IPS DF 6.9 (cell line): ENCODE measurements around the gene ITSN2.

Source experiments
- DNase-seq: peaks from one replicate; pipeline ENCODE4 v3.0.0-alpha.2; 2013; ENCODE audit warnings: low read depth, low spot score
- H3K27ac ChIP-seq: one replicate; pipeline ENCODE4 v1.5.1; 2013; ENCODE audit warnings: low read length, control low read depth
- H3K27me3 ChIP-seq: 2 replicates; pipeline ENCODE4 v1.6.1; 2013; ENCODE audit warnings: mild to moderate bottlenecking, low read length; ENCODE audit not compliant: control insufficient read depth, insufficient read depth
- H3K36me3 ChIP-seq: 2 replicates; pipeline ENCODE4 v1.6.1; 2013; ENCODE audit warnings: low read length; ENCODE audit not compliant: control insufficient read depth, insufficient read depth
- H3K4me1 ChIP-seq: 2 replicates; pipeline ENCODE4 v1.6.1; 2013; ENCODE audit warnings: low read length; ENCODE audit not compliant: control insufficient read depth, insufficient read depth
- H3K4me3 ChIP-seq: 2 replicates; pipeline ENCODE4 v1.5.1; 2013; ENCODE audit warnings: mild to moderate bottlenecking, low read length
- H3K9me3 ChIP-seq: 2 replicates; pipeline ENCODE4 v1.6.1; 2013; ENCODE audit warnings: low read length, inconsistent platforms; ENCODE audit not compliant: control insufficient read depth, insufficient read depth
- WGBS: extraction: QIAGEN DNeasy Blood & Tissue Kit; methylation state at CpG from one replicate; pipeline ENCODE4 v1.1.7; 2013; ENCODE audit warnings: mixed read lengths, missing lambda C conversion rate; ENCODE audit not compliant: insufficient read length, insufficient coverage; 5-methylcytosine and 5-hydroxymethylcytosine counted together

ITSN2 gene

GRCh38 chr2:24245986-24246776, 114.2 kb downstream of the ITSN2 start:
- H3K27ac ChIP-seq: no peak overlapping the region
- H3K27me3 ChIP-seq: no peaks in the 10 kb centered on the region
- no peak overlapping the region for H3K4me3 ChIP-seq
- H3K36me3 ChIP-seq: no peaks in the 10 kb centered on the region
- no peak for DNase-seq
- WGBS: no CpG with 5 or more reads among the region's 4 CpGs
- H3K4me1 ChIP-seq: no peaks in the 10 kb centered on the region
- H3K9me3 ChIP-seq: no peaks in the 10 kb centered on the region

DNA sequence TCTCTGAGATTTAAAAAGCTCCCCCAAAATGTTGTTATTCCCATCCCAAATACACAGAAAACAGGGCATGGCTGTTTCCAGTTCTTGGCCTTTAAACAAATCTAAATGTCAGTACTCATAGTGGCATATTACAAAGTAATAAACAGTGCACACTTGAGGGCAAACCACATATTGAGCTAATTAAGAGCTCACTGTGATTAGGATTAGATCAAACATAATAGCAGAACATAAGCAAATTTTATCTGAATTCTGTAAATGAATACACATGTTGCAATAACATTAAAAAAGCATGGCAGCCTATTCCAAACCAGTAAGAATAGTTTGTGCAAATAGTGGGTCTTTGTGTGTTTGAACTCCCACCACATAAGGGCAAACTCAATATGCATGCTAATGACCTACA, 118.8 kb downstream of the ITSN2 start:
- no peak for DNase-seq
- Histone ChIP-seq H3K4me3 (no peak overlapping the region), H3K9me3 (no peaks in the 10 kb centered on the region), H3K27me3 (no peaks in the 10 kb centered on the region), H3K36me3 (no peaks in the 10 kb centered on the region), H3K27ac (no peak overlapping the region), H3K4me1 (no peaks in the 10 kb centered on the region)

DNA sequence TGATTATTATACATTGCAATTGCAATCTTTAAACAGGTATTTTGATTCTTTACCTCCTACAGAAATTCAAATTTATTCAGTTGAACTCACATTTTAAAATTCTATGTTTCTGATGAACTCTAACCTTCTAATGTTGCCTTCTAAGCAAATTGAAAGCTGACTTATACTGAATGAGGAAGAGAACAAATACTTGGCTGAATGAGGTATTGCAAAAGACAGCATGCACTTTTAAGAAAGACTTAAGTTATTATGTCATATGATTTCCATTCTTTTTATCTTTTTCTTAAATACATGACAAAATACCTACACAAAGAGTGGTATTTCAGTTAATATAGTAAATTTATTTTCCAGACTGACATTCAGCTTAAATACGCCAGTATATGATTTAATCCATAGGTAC, 120.8 kb downstream of the ITSN2 start:
- DNase-seq: no peak
- no peaks in the 10 kb centered on the region for H3K4me1 ChIP-seq
- no peak overlapping the region for H3K4me3 ChIP-seq
- no peak overlapping the region for H3K27ac ChIP-seq
- H3K9me3 ChIP-seq: no peaks in the 10 kb centered on the region
- no peaks in the 10 kb centered on the region for H3K36me3 ChIP-seq
- WGBS: no CpG with 5 or more reads among the region's 1 CpG
- no peaks in the 10 kb centered on the region for H3K27me3 ChIP-seq

GRCh38 chr2:24238158-24238557, 122.2 kb downstream of the ITSN2 start:
- Histone ChIP-seq H3K4me3 (no peak overlapping the region), H3K36me3 (no peaks in the 10 kb centered on the region), H3K4me1 (no peaks in the 10 kb centered on the region), H3K9me3 (no peaks in the 10 kb centered on the region), H3K27me3 (no peaks in the 10 kb centered on the region), H3K27ac (no peak overlapping the region)
- DNase-seq: no peak
- no CpG with 5 or more reads among the region's 2 CpGs for whole genome bisulfite sequencing

GRCh38 chr2:24237313-24237712, 123.0 kb downstream of the ITSN2 start:
- no peak overlapping the region for H3K27ac ChIP-seq
- H3K36me3 ChIP-seq: no peaks in the 10 kb centered on the region
- no peak overlapping the region for H3K4me3 ChIP-seq
- H3K27me3 ChIP-seq: no peaks in the 10 kb centered on the region
- no peaks in the 10 kb centered on the region for H3K9me3 ChIP-seq
- WGBS: 100% methylated on average over 1 of the region's 1 CpG
- no peak for DNase-seq
- no peaks in the 10 kb centered on the region for H3K4me1 ChIP-seq

DNA sequence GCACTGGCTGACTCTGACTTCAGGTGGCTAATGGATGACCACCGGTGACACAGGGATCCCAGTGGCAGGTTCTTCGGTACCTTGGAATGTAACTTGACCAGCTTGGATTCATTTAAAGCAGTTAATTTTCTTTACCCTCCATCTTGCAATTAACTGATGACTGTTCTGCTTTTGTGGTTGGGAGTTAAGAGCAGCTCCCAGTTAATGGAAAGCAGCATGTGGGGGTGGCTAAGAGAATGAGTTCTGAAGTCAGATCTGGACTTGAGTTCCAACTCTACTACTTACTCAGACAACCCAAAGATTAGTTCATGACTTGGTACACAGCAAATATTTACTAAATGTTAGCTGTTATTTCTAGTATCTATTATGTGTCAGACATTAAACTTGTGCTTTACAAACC, 127.0 kb downstream of the ITSN2 start:
- no peak for DNase-seq
- Histone ChIP-seq H3K9me3 (no peaks in the 10 kb centered on the region), H3K36me3 (no peaks in the 10 kb centered on the region), H3K4me1 (no peaks in the 10 kb centered on the region), H3K4me3 (no peak overlapping the region), H3K27ac (no peak overlapping the region), H3K27me3 (no peaks in the 10 kb centered on the region)
- WGBS: no CpG with 5 or more reads among the region's 2 CpGs

GRCh38 chr2:24231461-24231881, 128.9 kb downstream of the ITSN2 start:
- Histone ChIP-seq H3K4me1 (no peaks in the 10 kb centered on the region), H3K9me3 (no peaks in the 10 kb centered on the region), H3K4me3 (no peak overlapping the region), H3K27me3 (no peaks in the 10 kb centered on the region), H3K36me3 (no peaks in the 10 kb centered on the region), H3K27ac (no peak overlapping the region)
- DNase-seq: no peak
- WGBS: no CpG with 5 or more reads among the region's 4 CpGs

DNA sequence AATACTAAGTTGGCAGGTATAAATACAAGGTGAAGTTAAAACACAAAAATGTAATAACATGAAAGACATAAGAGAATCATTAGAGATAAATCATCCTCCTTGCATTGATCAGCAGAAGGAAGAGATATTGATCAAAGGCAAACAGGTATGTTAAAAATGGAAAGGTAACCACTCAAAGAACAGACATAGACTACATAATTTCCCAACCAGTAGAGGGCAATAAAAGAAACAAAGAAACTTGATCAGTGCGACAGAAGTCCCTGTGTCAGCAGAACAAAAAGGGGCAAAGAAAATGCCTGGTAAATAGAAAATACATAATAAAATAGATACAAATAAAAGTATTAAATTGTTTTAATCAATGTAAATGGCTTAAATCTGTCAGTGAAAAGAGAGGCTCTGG, 131.9 kb downstream of the ITSN2 start:
- Histone ChIP-seq H3K27me3 (no peaks in the 10 kb centered on the region), H3K27ac (no peak overlapping the region), H3K4me3 (no peak overlapping the region), H3K36me3 (no peaks in the 10 kb centered on the region), H3K9me3 (no peaks in the 10 kb centered on the region), H3K4me1 (no peaks in the 10 kb centered on the region)
- no peak for DNase-seq
- WGBS: no CpG with 5 or more reads among the region's 1 CpG

DNA sequence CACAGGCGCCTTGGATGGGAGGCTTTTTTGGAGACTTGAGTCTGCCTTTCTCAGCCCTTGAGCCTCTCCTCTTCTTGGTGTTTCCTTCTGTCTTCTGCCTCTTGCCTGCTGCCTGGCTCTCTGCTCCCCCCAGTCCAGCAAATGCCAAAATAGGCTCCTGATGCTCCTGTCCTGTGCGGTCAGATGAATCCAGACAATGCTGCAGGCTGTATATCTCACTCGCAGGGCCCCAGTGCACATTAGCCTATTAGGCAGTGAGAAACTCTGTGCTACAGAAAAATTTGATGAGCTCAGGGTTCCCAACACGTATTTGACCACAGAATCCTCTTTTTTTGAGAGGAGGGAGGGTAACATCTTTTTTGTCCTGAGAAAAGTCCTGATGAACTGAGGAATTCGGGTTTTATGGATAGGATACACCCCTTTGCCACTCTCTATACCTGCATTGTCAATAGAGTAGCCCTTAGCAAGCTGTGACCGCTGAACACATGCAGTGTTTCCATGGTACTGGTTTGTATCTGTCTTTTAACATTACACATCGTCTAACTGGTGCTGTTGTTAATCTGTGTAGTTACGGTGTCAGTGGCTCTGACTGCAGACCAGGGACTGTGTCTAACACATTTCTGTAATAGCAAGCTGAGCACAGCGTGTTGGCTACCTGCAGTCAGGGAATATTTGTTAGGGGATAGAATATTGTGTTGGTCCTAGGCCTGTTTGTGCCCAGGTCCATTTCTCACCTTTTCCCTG, 134.7 kb downstream of the ITSN2 start:
- Histone ChIP-seq H3K36me3 (no peaks in the 10 kb centered on the region), H3K4me1 (no peaks in the 10 kb centered on the region), H3K4me3 (no peak overlapping the region), H3K27ac (no peak overlapping the region), H3K9me3 (no peaks in the 10 kb centered on the region), H3K27me3 (no peaks in the 10 kb centered on the region)
- DNase-seq: no peak
- WGBS: no CpG with 5 or more reads among the region's 9 CpGs

DNA sequence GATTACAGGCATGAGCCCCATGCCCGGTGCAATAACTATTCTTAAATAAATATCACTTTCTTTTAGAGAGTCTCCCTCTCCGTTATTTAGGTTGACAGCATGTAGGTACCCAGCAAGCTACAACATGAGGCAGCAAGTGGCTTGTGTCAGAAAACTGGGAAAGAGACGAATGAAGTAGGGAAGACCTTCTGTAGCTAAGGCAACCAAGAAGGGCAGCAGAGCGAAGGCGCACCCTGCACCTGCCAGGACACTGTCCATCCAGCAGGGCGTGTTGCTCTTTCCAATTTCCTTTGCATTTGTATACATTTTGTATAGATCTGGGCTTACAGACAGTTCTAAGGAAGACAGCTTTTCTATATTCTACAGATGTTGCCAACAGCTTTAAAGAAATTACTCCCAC, 137.4 kb downstream of the ITSN2 start:
- WGBS: no CpG with 5 or more reads among the region's 6 CpGs
- no peaks in the 10 kb centered on the region for H3K36me3 ChIP-seq
- no peak overlapping the region for H3K27ac ChIP-seq

More for the DNA sequence above, 137.4 kb downstream of the ITSN2 start:
- Histone ChIP-seq H3K27me3 (no peaks in the 10 kb centered on the region), H3K4me3 (no peak overlapping the region), H3K9me3 (no peaks in the 10 kb centered on the region), H3K4me1 (no peaks in the 10 kb centered on the region)
- DNase-seq: no peak
